ENCODE data around the gene FBXW9. TPM values are rescaled to one million over a fixed set of nuclear protein-coding genes. Genes with fewer than 3 reads are reported as not detected.

The FBXW9 gene
- total and polyA plus RNA-seq, 2 of the 13 experiments (the other 11 are each of a cell fraction or from before 2014, with no cell fraction given) = 5.7 to 6.1 TPM

DNA sequence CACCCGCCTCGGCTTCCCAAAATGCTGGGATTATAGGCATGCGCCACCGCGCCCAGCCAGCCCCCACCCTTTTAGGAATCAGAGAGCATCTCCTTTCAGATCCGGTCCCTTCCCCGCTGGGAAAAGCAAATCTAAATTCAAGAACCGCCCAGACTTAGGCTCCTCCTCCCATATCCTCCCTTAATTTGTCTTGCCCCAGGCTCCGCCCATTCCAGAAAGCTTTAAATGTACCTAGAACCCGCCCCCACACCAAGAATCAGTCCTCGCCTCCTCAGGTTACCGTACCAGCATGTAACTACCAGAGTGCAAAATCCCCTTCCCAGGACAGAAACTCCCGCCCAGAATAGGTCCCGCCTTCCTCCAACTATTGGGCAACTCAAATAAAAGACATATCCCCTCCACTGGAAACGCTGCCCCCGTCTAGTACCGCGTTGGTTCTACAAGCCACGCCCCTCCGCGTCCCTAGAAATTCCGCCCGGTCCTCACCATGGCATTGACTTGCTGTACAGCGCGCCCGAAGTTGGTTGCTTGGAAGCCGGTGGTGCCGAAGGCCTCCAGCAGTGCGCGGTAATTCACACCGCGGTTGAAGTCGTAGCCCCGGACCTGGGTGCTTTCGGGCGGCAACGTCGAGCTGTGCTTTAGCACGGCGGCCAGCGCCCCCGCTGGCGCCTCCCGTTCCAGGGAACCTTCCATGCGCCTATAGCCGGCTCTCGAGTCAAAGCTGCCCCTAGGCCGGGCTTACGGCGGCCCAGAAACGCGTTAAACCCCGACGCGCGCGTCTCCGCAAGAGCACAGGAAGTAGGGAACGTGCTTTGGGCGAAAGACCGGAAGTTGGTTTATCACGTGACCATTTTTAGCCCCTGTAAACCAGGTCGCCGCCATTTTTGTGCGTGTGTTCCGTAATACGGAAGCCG lies 15.1 kb downstream of the FBXW9 start, which contains the start of gene DHPS (continued):
- TF ChIP-seq IRF9 (CRISPR knock-in tag; IDR thresholded peaks at IDR 0.05; ENCODE audit: borderline replicate concordance) = peak; percentile 63; the same call in 1 of the 2 replicates
- peak; percentile 84; the same call in 1 of the 2 replicates for TF ChIP-seq ZNF136 (CRISPR knock-in tag; IDR thresholded peaks at IDR 0.05; ENCODE audit: low read depth)
- TF ChIP-seq MEIS1 (CRISPR knock-in tag; IDR thresholded peaks at IDR 0.05; ENCODE audit: borderline replicate concordance) = no peak
- peak; percentile 61 for TF ChIP-seq HNF1B (CRISPR knock-in tag; IDR thresholded peaks at IDR 0.05)
- no peak for TF ChIP-seq ZNF407 (CRISPR knock-in tag; IDR thresholded peaks at IDR 0.05; ENCODE audit: not compliant biosample characterization)
- TF ChIP-seq SMAD1 (CRISPR knock-in tag; IDR thresholded peaks at IDR 0.05; ENCODE audit: borderline replicate concordance, low read depth) = 0 out of 2 replicates have a peak, but pooled peaks have one; percentile 60
- TF ChIP-seq, protein P1, sequence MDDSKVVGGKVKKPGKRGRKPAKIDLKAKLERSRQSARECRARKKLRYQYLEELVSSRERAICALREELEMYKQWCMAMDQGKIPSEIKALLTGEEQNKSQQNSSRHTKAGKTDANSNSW (CRISPR knock-in tag; IDR thresholded peaks at IDR 0.05; ENCODE audit: borderline replicate concordance) = peak; percentile 90; the same call in 1 of the 2 replicates
- TF ChIP-seq ZNF790 (CRISPR knock-in tag; IDR thresholded peaks at IDR 0.05; ENCODE audit: borderline replicate concordance) = 0 out of 2 replicates have a peak, but pooled peaks have one; percentile 68
- TF ChIP-seq ZNF230 (CRISPR knock-in tag; IDR thresholded peaks at IDR 0.05) = peak; percentile 84; the same call in 1 of the 2 replicates
- TF ChIP-seq KLF13 (CRISPR knock-in tag; IDR thresholded peaks at IDR 0.05) = no peak
- peak; percentile 97 for TF ChIP-seq KDM2A (CRISPR knock-in tag; IDR thresholded peaks at IDR 0.05; ENCODE audit: borderline replicate concordance, low read depth)
- 0 out of 2 replicates have a peak, but pooled peaks have one; percentile 47 for TF ChIP-seq SIN3B (IDR thresholded peaks at IDR 0.05; ENCODE audit: low read length)
- TF ChIP-seq, protein P2, sequence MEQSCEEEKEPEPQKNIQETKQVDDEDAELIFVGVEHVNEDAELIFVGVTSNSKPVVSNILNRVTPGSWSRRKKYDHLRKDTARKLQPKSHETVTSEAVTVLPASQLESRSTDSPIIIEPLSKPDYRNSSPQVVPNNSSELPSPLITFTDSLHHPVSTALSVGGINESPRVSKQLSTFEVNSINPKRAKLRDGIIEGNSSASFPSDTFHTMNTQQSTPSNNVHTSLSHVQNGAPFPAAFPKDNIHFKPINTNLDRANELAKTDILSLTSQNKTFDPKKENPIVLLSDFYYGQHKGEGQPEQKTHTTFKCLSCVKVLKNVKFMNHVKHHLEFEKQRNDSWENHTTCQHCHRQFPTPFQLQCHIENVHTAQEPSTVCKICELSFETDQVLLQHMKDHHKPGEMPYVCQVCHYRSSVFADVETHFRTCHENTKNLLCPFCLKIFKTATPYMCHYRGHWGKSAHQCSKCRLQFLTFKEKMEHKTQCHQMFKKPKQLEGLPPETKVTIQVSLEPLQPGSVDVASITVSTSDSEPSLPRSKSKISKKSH (CRISPR knock-in tag; IDR thresholded peaks at IDR 0.05; ENCODE audit: borderline replicate concordance) = peak; percentile 71; the same call in 1 of the 2 replicates
